ENCODE results near the gene TROAP. TPM values are rescaled to one million over a fixed set of nuclear protein-coding genes. Genes with fewer than 3 reads are reported as not detected.
"Not testable (repeated sequence)": the region's sequence is repeated elsewhere in the genome, so short reads cannot be mapped to it uniquely, and the experiment has no call there.

Gene TROAP
- total RNA-seq, 2 experiments from 2014 or later = 141 to 150 TPM

DNA sequence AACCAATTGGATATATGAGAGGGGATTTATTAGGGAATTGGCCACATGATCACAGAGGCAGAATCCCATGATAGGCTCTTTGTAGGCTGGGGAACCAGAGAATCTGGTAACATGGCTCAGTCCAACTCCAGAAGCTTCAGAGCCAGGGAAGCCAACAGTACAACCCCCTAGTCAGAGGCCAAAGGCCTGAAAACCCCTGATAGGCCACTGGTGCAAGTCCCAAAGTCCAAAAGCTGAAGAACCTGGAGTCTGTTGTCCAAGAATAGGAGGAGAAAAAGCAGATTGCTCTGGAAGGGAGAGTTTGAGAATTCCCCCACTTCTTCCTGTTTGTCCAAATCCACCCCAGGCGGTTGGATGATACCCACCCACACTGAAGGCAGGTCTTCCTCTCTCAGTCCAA, 8.2 kb upstream of the TROAP start:
- Histone ChIP-seq H3K79me2 (ENCODE audit: insufficient read depth, low read depth, low read length) (no peaks in the 10 kb centered on the region), H3K4me2 (ENCODE audit: low read length) (no peak overlapping the region), H3K9me3 (ENCODE audit: low read length) (no peaks in the 10 kb centered on the region), H3K27ac (ENCODE audit: low read depth, low read length, poor library complexity, severe bottlenecking) (no peak overlapping the region), H2AFZ (ENCODE audit: low read length) (no peak overlapping the region), H3K36me3 (ENCODE audit: insufficient read depth, low read length) (no peaks in the 10 kb centered on the region), H3K4me3 (ENCODE audit: low read depth, low read length, poor library complexity, severe bottlenecking) (no peak overlapping the region), H3K4me1 (ENCODE audit: insufficient read depth, low read length, poor library complexity, severe bottlenecking) (no peaks in the 10 kb centered on the region), H3K9me2 (ENCODE audit: insufficient read depth, low read length) (no peaks in the 10 kb centered on the region), H4K20me1 (ENCODE audit: insufficient read depth, low read length) (no peaks in the 10 kb centered on the region)
- no peak for DNase-seq (ENCODE audit: low spot score)
- BruUV-seq (replicated peaks) = no TSS peak
- ChIA-PET POLR2A (interaction anchor here (1.0 kb wide), 1 partner anchor 22 kb away, joined by 3 read pairs; no protein-coding TSS in a partner anchor), CTCF (ENCODE audit: unreplicated experiment) (no interaction called here)
- TF ChIP-seq, protein P1, sequence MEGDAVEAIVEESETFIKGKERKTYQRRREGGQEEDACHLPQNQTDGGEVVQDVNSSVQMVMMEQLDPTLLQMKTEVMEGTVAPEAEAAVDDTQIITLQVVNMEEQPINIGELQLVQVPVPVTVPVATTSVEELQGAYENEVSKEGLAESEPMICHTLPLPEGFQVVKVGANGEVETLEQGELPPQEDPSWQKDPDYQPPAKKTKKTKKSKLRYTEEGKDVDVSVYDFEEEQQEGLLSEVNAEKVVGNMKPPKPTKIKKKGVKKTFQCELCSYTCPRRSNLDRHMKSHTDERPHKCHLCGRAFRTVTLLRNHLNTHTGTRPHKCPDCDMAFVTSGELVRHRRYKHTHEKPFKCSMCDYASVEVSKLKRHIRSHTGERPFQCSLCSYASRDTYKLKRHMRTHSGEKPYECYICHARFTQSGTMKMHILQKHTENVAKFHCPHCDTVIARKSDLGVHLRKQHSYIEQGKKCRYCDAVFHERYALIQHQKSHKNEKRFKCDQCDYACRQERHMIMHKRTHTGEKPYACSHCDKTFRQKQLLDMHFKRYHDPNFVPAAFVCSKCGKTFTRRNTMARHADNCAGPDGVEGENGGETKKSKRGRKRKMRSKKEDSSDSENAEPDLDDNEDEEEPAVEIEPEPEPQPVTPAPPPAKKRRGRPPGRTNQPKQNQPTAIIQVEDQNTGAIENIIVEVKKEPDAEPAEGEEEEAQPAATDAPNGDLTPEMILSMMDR (conservative IDR thresholded peaks at IDR 0.05; ENCODE audit: low read length) = no peak
- TF ChIP-seq EZH2phosphoT487 (IDR thresholded peaks at IDR 0.05; ENCODE audit: borderline replicate concordance, low read depth, low read length) = no peak
- intact Hi-C loops (cut with micrococcal nuclease; ENCODE audit: unreplicated experiment) = no loop called here

DNA sequence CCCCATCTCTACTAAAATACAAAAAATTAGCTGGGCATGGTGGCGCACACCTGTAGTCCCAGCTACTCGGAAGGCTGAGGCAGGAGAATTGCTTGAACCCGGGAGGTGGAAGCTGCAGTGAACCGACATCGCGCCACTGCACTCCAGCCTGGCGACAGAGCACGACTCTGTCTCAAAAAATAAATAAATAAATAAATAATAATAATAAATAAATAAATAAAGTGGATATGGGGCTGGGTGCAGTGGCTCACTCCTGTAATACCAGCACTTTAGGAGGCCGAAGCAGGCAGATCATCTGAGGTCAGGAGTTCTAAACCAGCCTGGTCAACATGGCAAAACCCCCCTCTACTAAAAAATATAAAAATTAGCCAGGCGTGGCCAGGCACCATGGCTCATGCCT, 5.9 kb upstream of the TROAP start:
- H4K20me1 ChIP-seq (ENCODE audit: insufficient read depth, low read length); POLR2A ChIA-PET: not testable (repeated sequence)

DNA sequence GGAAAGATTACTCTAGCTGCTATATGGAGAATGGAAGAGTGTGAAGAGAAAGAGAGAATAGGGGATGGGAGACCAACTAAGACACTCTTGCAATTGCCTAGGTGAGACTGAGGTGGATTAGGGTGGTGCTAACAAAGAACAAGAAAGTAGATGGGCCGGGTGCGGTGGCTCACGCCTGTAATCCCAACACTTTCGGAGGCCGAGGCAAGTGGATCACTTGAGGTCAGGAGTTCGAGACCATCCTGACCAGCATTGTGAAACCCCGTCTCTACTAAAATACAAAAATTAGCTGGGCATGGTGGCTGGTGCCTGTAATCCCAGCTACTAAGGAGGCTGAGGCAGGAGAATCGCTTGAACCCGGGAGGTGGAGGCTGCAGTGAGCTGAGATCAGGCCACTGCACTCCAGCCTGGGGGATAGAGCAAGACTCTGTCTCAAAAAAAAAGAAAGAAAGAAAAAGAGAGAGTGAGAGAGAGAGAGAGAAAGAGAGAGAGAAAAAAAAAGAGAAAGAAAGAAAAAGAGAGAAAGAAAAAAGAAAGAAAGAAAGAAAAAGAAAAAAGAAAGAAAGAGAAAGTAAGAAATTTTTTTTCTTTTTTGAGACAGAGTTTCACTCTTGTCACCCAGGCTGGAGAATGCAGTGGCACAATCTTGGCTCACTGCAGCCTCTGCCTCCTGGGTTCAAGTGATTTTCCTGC, 2.5 kb upstream of the TROAP start:
- POLR2A ChIA-PET = interaction anchor here (0.6 kb wide), 1 partner anchor 190 kb away, joined by 3 read pairs; no protein-coding TSS in a partner anchor

More for the DNA sequence above, 5.9 kb upstream of the TROAP start:
- H3K4me1 ChIP-seq (ENCODE audit: insufficient read depth, low read length, poor library complexity, severe bottlenecking); H3K9me3 ChIP-seq (ENCODE audit: low read length); BruUV-seq (replicated peaks); CTCF ChIA-PET (ENCODE audit: unreplicated experiment); H3K9me2 ChIP-seq (ENCODE audit: insufficient read depth, low read length); intact Hi-C loops (cut with micrococcal nuclease; ENCODE audit: unreplicated experiment); H3K36me3 ChIP-seq (ENCODE audit: insufficient read depth, low read length); DNase-seq (ENCODE audit: low spot score); H3K27ac ChIP-seq (ENCODE audit: low read depth, low read length, poor library complexity, severe bottlenecking); H2AFZ ChIP-seq (ENCODE audit: low read length); H3K4me3 ChIP-seq (ENCODE audit: low read depth, low read length, poor library complexity, severe bottlenecking); H3K4me2 ChIP-seq (ENCODE audit: low read length); H3K79me2 ChIP-seq (ENCODE audit: insufficient read depth, low read depth, low read length): not testable (repeated sequence)

More for the DNA sequence above, 2.5 kb upstream of the TROAP start:
- Histone ChIP-seq H3K36me3 (ENCODE audit: insufficient read depth, low read length) (peaks cover 20% of the 10 kb centered on the region), H3K4me1 (ENCODE audit: insufficient read depth, low read length, poor library complexity, severe bottlenecking) (peaks cover 23% of the 10 kb centered on the region), H3K79me2 (ENCODE audit: insufficient read depth, low read depth, low read length) (peaks cover 16% of the 10 kb centered on the region; the same call in 1 of the 2 replicates)
- H4K20me1 ChIP-seq (ENCODE audit: insufficient read depth, low read length); H3K9me3 ChIP-seq (ENCODE audit: low read length); CTCF ChIA-PET (ENCODE audit: unreplicated experiment); H3K9me2 ChIP-seq (ENCODE audit: insufficient read depth, low read length); BruUV-seq (replicated peaks); H3K27ac ChIP-seq (ENCODE audit: low read depth, low read length, poor library complexity, severe bottlenecking); intact Hi-C loops (cut with micrococcal nuclease; ENCODE audit: unreplicated experiment); H3K4me2 ChIP-seq (ENCODE audit: low read length); H3K4me3 ChIP-seq (ENCODE audit: low read depth, low read length, poor library complexity, severe bottlenecking); DNase-seq (ENCODE audit: low spot score); H2AFZ ChIP-seq (ENCODE audit: low read length): not testable (repeated sequence)

Data from OCI-LY7 (cell line).